Measurements from ENCODE around the gene RHBDD2. TPM values are rescaled to one million over a fixed set of nuclear protein-coding genes. Genes with fewer than 3 reads are reported as not detected.

Gene RHBDD2
- total and polyA plus RNA-seq, 2 donors (not counting 1 experiment from before 2014, with no cell fraction given) = 31.6 to 44.3 TPM

DNA sequence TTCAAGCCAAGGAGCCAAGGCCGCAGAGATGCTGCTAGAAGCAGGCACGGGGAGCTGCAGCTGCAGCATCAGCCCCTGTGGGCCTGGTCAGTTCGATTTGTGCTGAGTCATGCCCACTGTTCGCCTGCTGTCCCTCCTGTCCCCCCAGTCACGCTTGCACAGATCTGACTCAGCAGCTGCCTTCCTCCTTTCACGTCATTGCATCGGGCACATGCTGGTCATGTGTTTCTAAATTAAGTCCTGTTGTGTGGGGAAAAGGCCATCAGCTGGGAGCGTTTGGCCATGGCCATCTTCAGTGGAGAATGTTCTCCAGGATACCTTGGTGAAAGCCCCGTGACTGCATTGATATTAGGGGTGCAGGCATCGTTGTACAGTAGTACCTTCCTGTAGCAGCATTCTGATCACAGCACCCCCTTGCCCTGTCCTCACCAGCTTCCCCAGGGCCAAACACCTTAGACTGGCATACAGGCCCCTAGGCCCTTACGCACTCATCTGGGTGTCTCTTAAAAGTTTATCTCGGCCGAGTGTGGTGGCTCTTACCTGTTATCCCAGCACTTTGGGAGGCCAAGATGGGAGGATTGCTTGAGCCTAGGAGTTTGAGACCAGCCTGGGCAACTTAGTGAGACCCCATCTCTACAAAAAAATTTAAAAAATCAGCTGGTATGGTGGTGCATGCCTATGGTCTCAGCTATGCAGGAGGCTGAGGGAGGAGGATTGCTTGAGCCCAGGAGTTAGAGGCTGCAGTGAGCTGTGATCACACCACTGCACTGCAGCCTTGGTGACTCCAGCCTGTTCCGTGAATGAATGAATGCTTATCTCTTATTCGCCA lies 59.3 kb downstream of the RHBDD2 start:
- ATAC-seq (ENCODE audit: low read depth) = no peak
- H3K4me3 Mint-ChIP-seq = no peak overlapping the region

More for the DNA sequence above, 59.3 kb downstream of the RHBDD2 start:
- TF ChIP-seq EZH2 (IDR thresholded peaks at IDR 0.05; ENCODE audit: borderline replicate concordance, insufficient read depth, low read depth, low read length, poor library complexity, severe bottlenecking) = no peak
- TF ChIP-seq CTCF (IDR thresholded peaks at IDR 0.05) = no peak
- intact Hi-C loops (cut with micrococcal nuclease) = no loop called here
- Histone ChIP-seq H3K36me3 (replicated peaks in 1 of 2; ENCODE audit: control extremely low read depth in 1 of 2, control insufficient read depth in 1 of 2, extremely low read depth in 1 of 2, insufficient read depth in 2 of 2, low read length in 1 of 2) (no peaks in the 10 kb centered on the region), H4K20me1 (ENCODE audit: control insufficient read depth, insufficient read depth, low read length, poor library complexity, severe bottlenecking) (no peaks in the 10 kb centered on the region), H2AFZ (ENCODE audit: insufficient read depth, low read depth, low read length, poor library complexity, severe bottlenecking) (no peak overlapping the region), H3K4me1 (ENCODE audit: control insufficient read depth in 2 of 2, insufficient read depth in 2 of 2, low read length in 2 of 2) (no peaks in the 10 kb centered on the region), H3K27ac (ENCODE audit: low read length in 2 of 2) (no peak overlapping the region), H3K27me3 (replicated peaks in 1 of 4; ENCODE audit: control extremely low read depth in 1 of 4, control insufficient read depth in 3 of 4, insufficient read depth in 4 of 4, low read length in 3 of 4) (no peaks in the 10 kb centered on the region), H3K4me2 (replicated peaks; ENCODE audit: low read depth, low read length, poor library complexity, severe bottlenecking) (no peak overlapping the region), H3K9ac (ENCODE audit: low read length) (no peak overlapping the region), H3K79me2 (ENCODE audit: control insufficient read depth, insufficient read depth, low read length) (peaks cover 59% of the 10 kb centered on the region), H3K4me3 (ENCODE audit: control extremely low read depth in 1 of 5, extremely low read depth in 1 of 5, insufficient read depth in 1 of 5, low read depth in 2 of 5, low read length in 4 of 5) (no peak overlapping the region), H3K9me3 (ENCODE audit: control extremely low read depth in 1 of 3, control insufficient read depth in 2 of 3, insufficient read depth in 1 of 3, low read length in 2 of 3) (peaks cover 0 to 11% (median 0%) of the 10 kb centered on the region in 3 donors)
- no peaks in the 10 kb centered on the region for H3K27me3 Mint-ChIP-seq
- CTCF ChIA-PET = no interaction called here
- POLR2A ChIA-PET = no interaction called here
- no peak for DNase-seq
- no peak overlapping the region for H3K27ac Mint-ChIP-seq
- peaks cover 3% of the 10 kb centered on the region for H3K4me1 Mint-ChIP-seq
- no peaks in the 10 kb centered on the region for H3K9me3 Mint-ChIP-seq (ENCODE audit: insufficient read depth)
- 97% methylated on average over 11 of the region's 15 CpGs for WGBS (ENCODE audit: insufficient coverage)

Other genes starting within 250 kb of the RHBDD2 start
- 16.7 and 20.8 TPM in 2 replicates for gene HIP1, start 140.1 kb upstream of the RHBDD2 start, total RNA-seq
- gene HIP1, start 140.1 kb upstream of the RHBDD2 start, polyA plus RNA-seq = 6.5 and 12.2 TPM in 2 replicates
- not detected in 2 replicates for gene CCL26, start 106.8 kb upstream of the RHBDD2 start, total RNA-seq
- gene CCL26, start 106.8 kb upstream of the RHBDD2 start, polyA plus RNA-seq = not detected in 2 replicates
- not detected in 2 replicates for gene CCL24, start 65.2 kb upstream of the RHBDD2 start, total RNA-seq
- not detected in 2 replicates for gene CCL24, start 65.2 kb upstream of the RHBDD2 start, polyA plus RNA-seq
- gene POR, start 36.1 kb downstream of the RHBDD2 start, total RNA-seq = 76.6 and 78.4 TPM in 2 replicates
- gene POR, start 36.1 kb downstream of the RHBDD2 start, polyA plus RNA-seq = 55.5 and 68.4 TPM in 2 replicates
- 49.3 and 52.6 TPM in 2 replicates for gene TMEM120A, start 115.6 kb downstream of the RHBDD2 start, total RNA-seq
- gene TMEM120A, start 115.6 kb downstream of the RHBDD2 start, polyA plus RNA-seq = 37.9 and 39.0 TPM in 2 replicates
- 15.2 and 17.8 TPM in 2 replicates for gene STYXL1, start 169.0 kb downstream of the RHBDD2 start, total RNA-seq
- 16.7 and 29.3 TPM in 2 replicates for gene STYXL1, start 169.0 kb downstream of the RHBDD2 start, polyA plus RNA-seq
- gene MDH2, start 169.1 kb downstream of the RHBDD2 start, total RNA-seq = 77.1 and 77.2 TPM in 2 replicates
- 49.1 and 76.9 TPM in 2 replicates for gene MDH2, start 169.1 kb downstream of the RHBDD2 start, polyA plus RNA-seq